Uterus (tissue), 4 donors: Measurements from ENCODE around the gene NLK. TPM values are rescaled to one million over a fixed set of nuclear protein-coding genes. Genes with fewer than 3 reads are reported as not detected.
"Not testable (repeated sequence)": the region's sequence is repeated elsewhere in the genome, so short reads cannot be mapped to it uniquely, and the experiment has no call there.

ENCODE experiments used
- DNase-seq, 2 donors: peaks; one replicate each; pipeline ENCODE4 v3.0.0-alpha.2; 2019 to 2020
- H3K27ac ChIP-seq, 2 donors: fragments of 200-600 bp; sonication (generic); 1 replicate in 1 of 2; 2 replicates in 1 of 2; pipeline ENCODE4 v1.5.1; 2016 to 2018
- H3K27me3 ChIP-seq, 2 donors: fragments of 200-600 bp; sonication (generic); one replicate each; pipeline ENCODE4 v1.5.1; 2018 to 2019; ENCODE audit warnings: control low read depth in 1 of 2
- H3K36me3 ChIP-seq, 2 donors: fragments of 200-600 bp; sonication (generic); one replicate each; pipeline ENCODE4 v1.5.1; 2019; ENCODE audit warnings: control low read depth in 1 of 2
- H3K4me1 ChIP-seq, 2 donors: fragments of 200-600 bp; sonication (generic); one replicate each; pipeline ENCODE4 v1.5.1; 2018 to 2019; ENCODE audit warnings: control low read depth in 1 of 2
- H3K4me3 ChIP-seq, 2 donors: fragments of 200-600 bp; sonication (generic); 1 replicate in 1 of 2; 2 replicates in 1 of 2; pipeline ENCODE4 v1.5.1; 2018 to 2019; ENCODE audit warnings: mild to moderate bottlenecking in 1 of 2
- H3K9me3 ChIP-seq, 2 donors: fragments of 200-600 bp; sonication (generic); one replicate each; pipeline ENCODE4 v1.5.1; 2019; ENCODE audit warnings: control low read depth in 1 of 2
- CTCF ChIP-seq, 4 experiments: fragments of 200-600 bp in 2 of 4; fragments of 450-650 bp in 2 of 4; sonication (generic) in 2 of 4; IDR thresholded peaks; one replicate each; pipeline ENCODE4 v1.5.1; 2016 to 2019; ENCODE audit warnings: antibody characterized with exemption in 4 of 4, mild to moderate bottlenecking in 2 of 4, moderate library complexity in 1 of 4
- POLR2A ChIP-seq, 2 donors: fragments of 450-650 bp; IDR thresholded peaks; one replicate each; pipeline ENCODE4 v1.6.1; 2016; ENCODE audit warnings: antibody characterized with exemption in 2 of 2, mild to moderate bottlenecking in 1 of 2, moderate library complexity in 1 of 2
- intact Hi-C: fragments of 100-400 bp; cut with DNase I; formaldehyde crosslinking; loops from one replicate; pipeline ENCODE4 v1.15.1; 2023; ENCODE audit warnings: low total_unique reads
- total RNA-seq, 4 donors: library from RNA; depleted of rRNA in 3 of 4; stranded (reverse); fragments of >200 nt in 3 of 4; gene quantifications; one replicate each; pipeline versions ENCODE4 v1.1.0 to v1.2.4, GENCODE V29; 2014 to 2023
- donor health status: DM: yes; HTN: yes; CAD: no.

The NLK gene
- total RNA-seq, 4 donors from 2014 or later: 7.7 to 36.8 (median 23.4) TPM

GRCh38 chr17:28030386-28030785 is 12.1 kb upstream of the NLK start:
- no peaks in the 10 kb centered on the region for H3K36me3 ChIP-seq
- intact Hi-C loops: no loop called here

GRCh38 chr17:28031174-28031573 is 11.3 kb upstream of the NLK start:
- TF ChIP-seq POLR2A (IDR thresholded peaks at IDR 0.05): no peak
- TF ChIP-seq CTCF (IDR thresholded peaks at IDR 0.05): no peak
- intact Hi-C loops: no loop called here
- Histone ChIP-seq H3K36me3 (no peaks in the 10 kb centered on the region), H3K9me3 (no peaks in the 10 kb centered on the region), H3K4me3 (no peak overlapping the region), H3K27ac (no peak overlapping the region), H3K4me1 (no peaks in the 10 kb centered on the region), H3K27me3 (no peaks in the 10 kb centered on the region)
- DNase-seq: no peak

More at GRCh38 chr17:28030386-28030785, 12.1 kb upstream of the NLK start:
- no peak for TF ChIP-seq POLR2A (IDR thresholded peaks at IDR 0.05)
- no peaks in the 10 kb centered on the region for H3K27me3 ChIP-seq
- no peak for DNase-seq
- no peak overlapping the region for H3K27ac ChIP-seq
- no peaks in the 10 kb centered on the region for H3K4me1 ChIP-seq
- no peaks in the 10 kb centered on the region for H3K9me3 ChIP-seq
- H3K4me3 ChIP-seq: no peak overlapping the region

- no peak overlapping the region for H3K4me3 ChIP-seq
- no peak for TF ChIP-seq POLR2A (IDR thresholded peaks at IDR 0.05)
- no peak for TF ChIP-seq CTCF (IDR thresholded peaks at IDR 0.05)
- H3K4me1 ChIP-seq: no peaks in the 10 kb centered on the region
- H3K36me3 ChIP-seq: no peaks in the 10 kb centered on the region
- no peaks in the 10 kb centered on the region for H3K27me3 ChIP-seq
- no peaks in the 10 kb centered on the region for H3K9me3 ChIP-seq
- intact Hi-C loops: no loop called here
- DNase-seq: no peak
- no peak overlapping the region for H3K27ac ChIP-seq
Measured at GRCh38 chr17:28033972-28034714, 8.3 kb upstream of the NLK start.

- H3K9me3 ChIP-seq, H3K36me3 ChIP-seq, DNase-seq, H3K27ac ChIP-seq, H3K4me3 ChIP-seq, H3K27me3 ChIP-seq, intact Hi-C loops, H3K4me1 ChIP-seq: not testable (repeated sequence)
Measured at GRCh38 chr17:28035452-28035851, 7.0 kb upstream of the NLK start.

- H3K9me3 ChIP-seq, DNase-seq, intact Hi-C loops: not testable (repeated sequence)
Measured at GRCh38 chr17:28035884-28036283, 6.6 kb upstream of the NLK start.

GRCh38 chr17:28038802-28039201 is 3.7 kb upstream of the NLK start:
- intact Hi-C loops: no loop called here
- no peaks in the 10 kb centered on the region for H3K27me3 ChIP-seq

More at GRCh38 chr17:28035884-28036283, 6.6 kb upstream of the NLK start:
- not testable (repeated sequence) for H3K4me3 ChIP-seq, H3K36me3 ChIP-seq, H3K27ac ChIP-seq, H3K27me3 ChIP-seq, H3K4me1 ChIP-seq

More at GRCh38 chr17:28038802-28039201, 3.7 kb upstream of the NLK start:
- Histone ChIP-seq H3K9me3 (no peaks in the 10 kb centered on the region), H3K36me3 (no peaks in the 10 kb centered on the region), H3K4me1 (peaks cover 0 to 4% of the 10 kb centered on the region in 2 donors), H3K4me3 (no peak overlapping the region), H3K27ac (no peak overlapping the region)
- TF ChIP-seq CTCF (IDR thresholded peaks at IDR 0.05): no peak
- no peak for TF ChIP-seq POLR2A (IDR thresholded peaks at IDR 0.05)
- DNase-seq: no peak
